Measurements from ENCODE around the gene SPRTN. TPM values are rescaled to one million over a fixed set of nuclear protein-coding genes. Genes with fewer than 3 reads are reported as not detected.

Gene SPRTN
- total and polyA plus RNA-seq, 2 of the 4 experiments (the other 2 are of a cell fraction), result 6.5 to 17.4 TPM

DNA sequence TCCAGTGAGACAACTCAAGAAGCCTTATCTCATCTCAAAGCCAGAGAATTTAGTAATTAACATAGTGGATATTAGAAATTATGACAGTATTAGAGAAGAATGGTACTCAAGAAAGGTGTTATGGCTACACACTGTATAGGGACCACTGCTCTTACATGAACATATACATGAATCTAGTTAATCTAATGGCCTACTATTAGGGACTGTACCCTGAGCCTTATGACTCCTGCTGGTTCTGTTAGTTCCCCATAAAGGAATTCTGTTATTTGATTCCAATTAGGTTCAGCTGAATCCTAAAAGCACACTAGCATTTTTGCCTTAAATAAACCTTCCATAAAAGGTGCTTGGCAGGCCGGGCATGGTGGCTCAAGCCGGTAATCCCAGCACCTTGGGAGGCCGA lies 44.3 kb downstream of the SPRTN start:
- Histone ChIP-seq H2BK15ac (ENCODE audit: low read depth, low read length) (no peak overlapping the region), H3K27me3 (ENCODE audit: control insufficient read depth, insufficient read depth, low read length) (no peaks in the 10 kb centered on the region), H3K4me3 (ENCODE audit: insufficient read depth, low read depth, low read length) (no peak overlapping the region), H4K8ac (ENCODE audit: low read depth in 2 of 2, low read length in 2 of 2) (no peak overlapping the region), H3K18ac (ENCODE audit: low read depth, low read length) (no peak overlapping the region), H2BK120ac (ENCODE audit: low read depth, low read length) (no peak overlapping the region), H3K9ac (ENCODE audit: low read depth, low read length) (no peak overlapping the region), H3K4me2 (ENCODE audit: low read depth, low read length) (no peak overlapping the region), H3K23ac (ENCODE audit: low read depth, low read length) (no peak overlapping the region), H3K56ac (ENCODE audit: extremely low read depth, insufficient read depth, low read length) (no peak overlapping the region), H3K9me3 (ENCODE audit: control insufficient read depth, insufficient read depth, low read length) (no peaks in the 10 kb centered on the region), H2BK5ac (ENCODE audit: low read depth, low read length, poor library complexity, severe bottlenecking) (no peak overlapping the region), H2BK20ac (ENCODE audit: low read depth, low read length) (no peak overlapping the region), H2AFZ (replicated peaks; ENCODE audit: low read length, poor library complexity) (no peak overlapping the region), H2AK9ac (replicated peaks; ENCODE audit: low read depth, low read length, poor library complexity) (no peak overlapping the region), H3K27ac (ENCODE audit: insufficient read depth, low read length) (no peak overlapping the region), H3K4ac (ENCODE audit: low read depth, low read length) (no peak overlapping the region), H4K91ac (ENCODE audit: insufficient read depth, low read depth, low read length) (no peak overlapping the region), H4K20me1 (ENCODE audit: insufficient read depth, low read length) (peaks cover 66% of the 10 kb centered on the region), H3K4me1 (ENCODE audit: control insufficient read depth, insufficient read depth, low read length) (peaks cover 5% of the 10 kb centered on the region), H3K9me1 (ENCODE audit: insufficient read depth, low read length) (peaks cover 9% of the 10 kb centered on the region), H4K5ac (ENCODE audit: low read depth, low read length) (no peak overlapping the region), H2AK5ac (ENCODE audit: low read depth, low read length) (no peak overlapping the region), H3K14ac (replicated peaks; ENCODE audit: low read depth, low read length) (no peak overlapping the region), H3K79me1 (ENCODE audit: low read depth in 1 of 2, low read length in 2 of 2) (peaks cover 25 to 80% of the 10 kb centered on the region in 2 experiments), H3K36me3 (ENCODE audit: control insufficient read depth, insufficient read depth, low read length) (no peaks in the 10 kb centered on the region)
- in situ Hi-C loops (cut with MboI; ENCODE audit: low sequenced_read_pairs) (no loop called here), intact Hi-C loops (cut with micrococcal nuclease) (no loop called here), dilution Hi-C loops (cut with HindIII; ENCODE audit: low sequenced_read_pairs, unreplicated experiment) (no loop called here)
- no CpG with 5 or more reads among the region's 3 CpGs for WGBS, 2 experiments (ENCODE audit: extremely low coverage in 2 of 2, insufficient read length in 1 of 2)
- POLR2A ChIA-PET (ENCODE audit: unreplicated experiment), result no interaction called here
- TF ChIP-seq, protein P1, sequence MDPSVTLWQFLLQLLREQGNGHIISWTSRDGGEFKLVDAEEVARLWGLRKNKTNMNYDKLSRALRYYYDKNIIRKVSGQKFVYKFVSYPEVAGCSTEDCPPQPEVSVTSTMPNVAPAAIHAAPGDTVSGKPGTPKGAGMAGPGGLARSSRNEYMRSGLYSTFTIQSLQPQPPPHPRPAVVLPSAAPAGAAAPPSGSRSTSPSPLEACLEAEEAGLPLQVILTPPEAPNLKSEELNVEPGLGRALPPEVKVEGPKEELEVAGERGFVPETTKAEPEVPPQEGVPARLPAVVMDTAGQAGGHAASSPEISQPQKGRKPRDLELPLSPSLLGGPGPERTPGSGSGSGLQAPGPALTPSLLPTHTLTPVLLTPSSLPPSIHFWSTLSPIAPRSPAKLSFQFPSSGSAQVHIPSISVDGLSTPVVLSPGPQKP (IDR thresholded peaks at IDR 0.05; ENCODE audit: borderline replicate concordance, low read depth, low read length), result no peak
- TF ChIP-seq CHD1 (IDR thresholded peaks at IDR 0.05; ENCODE audit: low read depth, low read length) (no peak), NFE2L2 (IDR thresholded peaks at IDR 0.05; ENCODE audit: low read depth, low read length) (no peak), FOS (IDR thresholded peaks at IDR 0.05; ENCODE audit: low read depth, low read length) (no peak), RAD21 (IDR thresholded peaks at IDR 0.05; ENCODE audit: low read length) (no peak), CEBPB (IDR thresholded peaks at IDR 0.05; ENCODE audit: low read depth, low read length) (no peak), RCOR1 (IDR thresholded peaks at IDR 0.05; ENCODE audit: insufficient replicate concordance, low read length) (no peak), SMC3 (IDR thresholded peaks at IDR 0.05; ENCODE audit: low read depth, low read length) (no peak), BHLHE40 (IDR thresholded peaks at IDR 0.05; ENCODE audit: low read depth, low read length) (no peak), CTCF (conservative IDR thresholded peaks at IDR 0.05; ENCODE audit: low read depth, low read length) (no peak), MAZ (IDR thresholded peaks at IDR 0.05; ENCODE audit: borderline replicate concordance, low read depth, low read length) (no peak), MAFK (IDR thresholded peaks at IDR 0.05; ENCODE audit: low read depth, low read length) (no peak), RFX5 (IDR thresholded peaks at IDR 0.05; ENCODE audit: low read depth, low read length) (no peak), USF2 (IDR thresholded peaks at IDR 0.05; ENCODE audit: low read depth, low read length) (no peak), POLR2A (IDR thresholded peaks at IDR 0.05; ENCODE audit: low read depth, low read length) (no peak)
- no peak for DNase-seq
- CTCF ChIA-PET, result interaction anchor here (0.6 kb wide), 1 partner anchor 32 kb away, joined by 3 read pairs; no protein-coding TSS in a partner anchor
- no TSS peak for BruUV-seq (replicated peaks)
- no peak for ATAC-seq (ENCODE audit: low read depth)
